Rectal smooth muscle tissue (tissue), 1 donor: ENCODE results near the gene ABCF2.

Source experiments
- H3K27ac ChIP-seq: one replicate; pipeline ENCODE4 v1.7.0; 2013; ENCODE audit warnings: low read depth, low read length, inconsistent platforms
- H3K27me3 ChIP-seq: one replicate; pipeline ENCODE4 v1.7.0; 2013; ENCODE audit warnings: low read length; ENCODE audit not compliant: control insufficient read depth, insufficient read depth
- H3K36me3 ChIP-seq: one replicate; pipeline ENCODE4 v1.7.0; 2013; ENCODE audit warnings: low read length; ENCODE audit not compliant: control insufficient read depth, insufficient read depth
- H3K4me1 ChIP-seq: one replicate; pipeline ENCODE4 v1.7.0; 2013; ENCODE audit warnings: low read length; ENCODE audit not compliant: control insufficient read depth, insufficient read depth
- H3K4me3 ChIP-seq: one replicate; pipeline ENCODE4 v1.7.0; 2013; ENCODE audit warnings: low read length
- H3K9ac ChIP-seq: one replicate; pipeline ENCODE4 v1.7.0; 2013; ENCODE audit warnings: low read length

The ABCF2 gene

DNA sequence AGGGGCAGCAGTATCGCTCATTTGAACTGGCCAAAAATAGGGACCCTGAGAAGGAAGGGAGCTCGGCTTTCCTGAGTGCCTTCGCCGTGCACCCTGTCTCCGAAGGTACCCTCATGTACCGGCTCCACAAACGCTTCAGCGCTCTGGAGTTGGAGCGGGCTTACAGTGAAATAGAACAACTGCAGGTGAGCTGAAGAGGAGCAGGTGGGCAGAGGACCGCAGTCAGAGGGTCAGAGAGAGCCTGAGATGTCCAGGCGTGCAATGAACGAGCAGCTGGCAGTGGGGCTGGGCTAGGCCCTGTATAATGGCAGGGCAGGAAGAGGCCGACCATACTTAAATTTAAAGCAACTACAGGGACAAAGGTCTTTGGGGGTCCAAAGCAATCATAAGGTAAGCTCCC, 9.4 kb upstream of the ABCF2 start:
- H3K36me3 ChIP-seq, result peaks cover 28% of the 10 kb centered on the region
- H3K4me1 ChIP-seq, result peaks cover 10% of the 10 kb centered on the region

DNA sequence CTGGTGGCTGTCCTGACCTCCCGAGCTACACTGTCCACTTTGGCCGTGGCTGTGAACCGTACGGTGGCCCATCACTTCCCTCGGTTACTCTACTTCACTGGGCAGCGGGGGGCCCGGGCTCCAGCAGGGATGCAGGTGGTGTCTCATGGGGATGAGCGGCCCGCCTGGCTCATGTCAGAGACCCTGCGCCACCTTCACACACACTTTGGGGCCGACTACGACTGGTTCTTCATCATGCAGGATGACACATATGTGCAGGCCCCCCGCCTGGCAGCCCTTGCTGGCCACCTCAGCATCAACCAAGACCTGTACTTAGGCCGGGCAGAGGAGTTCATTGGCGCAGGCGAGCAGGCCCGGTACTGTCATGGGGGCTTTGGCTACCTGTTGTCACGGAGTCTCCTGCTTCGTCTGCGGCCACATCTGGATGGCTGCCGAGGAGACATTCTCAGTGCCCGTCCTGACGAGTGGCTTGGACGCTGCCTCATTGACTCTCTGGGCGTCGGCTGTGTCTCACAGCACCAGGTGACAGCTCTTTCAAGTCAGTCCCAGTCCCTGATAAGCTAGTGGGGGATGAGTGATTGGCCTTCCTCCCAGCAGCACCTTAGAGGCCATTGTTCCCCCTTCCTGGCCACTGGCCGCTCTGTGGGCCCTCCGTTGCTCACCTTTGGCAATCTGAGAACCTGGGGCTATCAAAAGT, 8.2 kb upstream of the ABCF2 start:
- H3K27me3 ChIP-seq, result no peaks in the 10 kb centered on the region
- peaks cover 28% of the 10 kb centered on the region for H3K36me3 ChIP-seq
- H3K27ac ChIP-seq, result no peak overlapping the region
- no peak overlapping the region for H3K9ac ChIP-seq
- H3K4me3 ChIP-seq, result no peak overlapping the region
- peaks cover 10% of the 10 kb centered on the region for H3K4me1 ChIP-seq

More for the DNA sequence above, 9.4 kb upstream of the ABCF2 start:
- no peak overlapping the region for H3K4me3 ChIP-seq
- H3K27ac ChIP-seq, result no peak overlapping the region
- H3K27me3 ChIP-seq, result no peaks in the 10 kb centered on the region
- no peak overlapping the region for H3K9ac ChIP-seq

DNA sequence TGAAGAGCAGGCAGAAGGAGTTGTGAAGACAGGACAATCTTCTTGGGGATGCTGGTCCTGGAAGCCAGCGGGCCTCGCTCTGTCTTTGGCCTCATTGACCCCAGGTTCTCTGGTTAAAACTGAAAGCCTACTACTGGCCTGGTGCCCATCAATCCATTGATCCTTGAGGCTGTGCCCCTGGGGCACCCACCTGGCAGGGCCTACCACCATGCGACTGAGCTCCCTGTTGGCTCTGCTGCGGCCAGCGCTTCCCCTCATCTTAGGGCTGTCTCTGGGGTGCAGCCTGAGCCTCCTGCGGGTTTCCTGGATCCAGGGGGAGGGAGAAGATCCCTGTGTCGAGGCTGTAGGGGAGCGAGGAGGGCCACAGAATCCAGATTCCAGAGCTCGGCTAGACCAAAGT, 6.8 kb upstream of the ABCF2 start:
- Histone ChIP-seq H3K27me3 (no peaks in the 10 kb centered on the region), H3K4me1 (peaks cover 10% of the 10 kb centered on the region), H3K27ac (no peak overlapping the region), H3K9ac (no peak overlapping the region), H3K4me3 (peak overlapping the region; percentile 79), H3K36me3 (peaks cover 20% of the 10 kb centered on the region)

DNA sequence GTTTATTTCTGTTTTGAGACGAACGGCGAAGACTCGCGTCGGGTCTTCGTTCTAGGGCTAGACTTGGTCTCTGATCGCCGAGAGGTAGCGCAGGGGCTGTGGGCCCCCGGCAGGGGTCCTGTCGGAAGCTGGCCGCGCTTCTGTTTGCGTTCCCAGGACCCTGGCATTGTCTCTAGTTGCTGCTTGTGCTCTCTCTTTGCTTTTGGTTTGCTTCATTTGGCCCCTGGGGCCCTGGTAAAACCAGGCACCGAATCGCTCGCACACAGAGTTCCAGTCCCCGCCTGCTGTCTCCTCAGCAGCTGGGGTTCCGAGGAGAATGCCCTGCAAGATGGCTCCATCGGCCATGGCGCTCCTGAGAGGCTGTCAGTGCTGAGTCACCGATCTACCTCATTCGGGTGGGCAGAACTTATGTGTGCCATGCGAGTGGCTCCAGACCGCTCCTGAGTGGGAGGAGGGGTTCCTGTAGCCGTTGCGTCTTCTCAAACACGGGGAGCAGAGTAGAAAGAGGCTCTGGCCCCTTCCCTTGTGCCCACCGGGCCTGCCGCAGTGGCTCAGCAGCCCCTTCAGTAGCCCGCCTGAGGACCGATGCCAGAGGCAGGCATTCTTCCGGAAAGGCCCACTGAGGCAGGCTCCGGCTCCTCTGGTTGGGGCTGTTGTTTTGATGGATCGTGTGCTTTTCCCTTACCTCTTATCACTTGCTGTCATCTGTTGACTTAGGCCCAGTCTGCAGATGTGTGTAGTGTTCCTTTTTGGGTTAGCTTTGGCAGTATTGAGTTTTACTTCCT, 6.1 kb upstream of the ABCF2 start:
- H3K4me3 ChIP-seq, result peak overlapping the region; percentile 79
- peak overlapping the region; percentile 38 for H3K27ac ChIP-seq
- peaks cover 10% of the 10 kb centered on the region for H3K4me1 ChIP-seq
- peak overlapping the region; percentile 57 for H3K9ac ChIP-seq
- peaks cover 20% of the 10 kb centered on the region for H3K36me3 ChIP-seq
- H3K27me3 ChIP-seq, result no peaks in the 10 kb centered on the region

DNA sequence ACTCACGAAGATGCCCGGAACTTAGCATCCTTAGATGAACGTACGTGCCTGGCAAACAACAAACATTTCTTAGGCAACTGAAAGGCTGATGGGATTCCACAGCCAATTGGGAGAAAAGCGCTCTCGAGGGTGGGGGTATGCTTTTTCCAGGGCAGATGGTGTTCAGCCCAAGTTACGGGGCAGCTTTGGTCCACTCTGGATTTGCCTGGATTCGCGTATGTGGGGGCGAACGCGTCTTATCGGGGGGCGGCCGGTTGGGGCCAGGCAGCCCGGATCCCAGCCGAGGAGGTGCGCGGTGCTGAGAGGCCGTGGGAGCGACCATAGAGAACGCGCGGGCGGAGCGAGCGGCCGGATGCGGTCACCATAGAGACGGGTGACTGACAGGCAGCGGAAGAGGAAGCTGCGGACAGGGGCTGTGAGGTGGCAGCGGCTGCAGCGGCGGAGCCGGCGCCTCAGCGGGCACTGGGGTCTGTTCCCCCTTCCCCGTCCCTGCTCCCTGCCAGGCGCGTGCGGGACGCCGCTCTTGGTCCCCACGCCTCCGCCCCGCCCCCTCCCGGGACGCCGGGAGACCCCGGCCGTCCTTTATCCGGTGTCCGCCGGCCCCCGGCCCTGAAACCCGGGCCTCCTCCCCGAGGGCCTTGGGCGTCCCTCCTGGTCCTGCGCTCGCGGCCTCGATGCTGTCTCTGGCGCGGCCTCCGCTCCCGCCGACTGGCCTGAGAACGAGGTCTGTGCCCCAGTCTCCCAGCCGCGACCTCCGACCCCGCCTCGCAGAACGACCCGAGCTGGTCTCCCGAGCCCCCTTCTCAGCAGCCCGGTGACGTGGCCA, 5.3 kb upstream of the ABCF2 start, which contains the start of gene CHPF2:
Gene CHPF2, plus strand, starts transcription at position 393 of the 826 bp plus-strand sequence. CDS start 1,529 bp downstream, outside the sequence.
- H3K4me3 ChIP-seq, result peak within 1 kb of the TSS; percentile 79
- H3K27ac ChIP-seq, result peak within 1 kb of the TSS; percentile 69
- H3K9ac ChIP-seq, result peak within 1 kb of the TSS; percentile 57
- peaks cover 17% of the 10 kb centered on the region for H3K36me3 ChIP-seq
- peaks cover 10% of the 10 kb centered on the region for H3K4me1 ChIP-seq
- H3K27me3 ChIP-seq, result no peaks in the 10 kb centered on the region

DNA sequence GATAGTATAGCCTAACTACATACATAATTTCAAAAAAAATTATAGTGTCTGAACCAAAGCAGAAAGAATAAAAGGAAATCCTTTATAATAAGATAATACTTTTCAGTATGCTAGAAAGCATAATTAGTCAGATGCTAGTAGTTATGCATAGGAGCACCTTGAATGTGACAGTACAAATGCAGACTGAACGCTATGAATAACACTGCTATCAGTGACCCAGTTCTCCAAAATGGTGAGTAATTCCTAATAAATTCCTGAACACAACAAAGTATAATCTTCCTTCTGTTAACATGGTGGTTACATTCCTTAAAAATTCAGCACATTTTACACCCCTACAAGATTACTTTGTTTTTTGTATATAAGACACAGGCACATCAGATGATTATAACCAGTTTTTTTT, 4.1 kb upstream of the ABCF2 start:
- no peaks in the 10 kb centered on the region for H3K27me3 ChIP-seq
- peaks cover 4% of the 10 kb centered on the region for H3K36me3 ChIP-seq
- peaks cover 13% of the 10 kb centered on the region for H3K4me1 ChIP-seq
- H3K27ac ChIP-seq, result no peak overlapping the region
- no peak overlapping the region for H3K9ac ChIP-seq
- H3K4me3 ChIP-seq, result no peak overlapping the region

DNA sequence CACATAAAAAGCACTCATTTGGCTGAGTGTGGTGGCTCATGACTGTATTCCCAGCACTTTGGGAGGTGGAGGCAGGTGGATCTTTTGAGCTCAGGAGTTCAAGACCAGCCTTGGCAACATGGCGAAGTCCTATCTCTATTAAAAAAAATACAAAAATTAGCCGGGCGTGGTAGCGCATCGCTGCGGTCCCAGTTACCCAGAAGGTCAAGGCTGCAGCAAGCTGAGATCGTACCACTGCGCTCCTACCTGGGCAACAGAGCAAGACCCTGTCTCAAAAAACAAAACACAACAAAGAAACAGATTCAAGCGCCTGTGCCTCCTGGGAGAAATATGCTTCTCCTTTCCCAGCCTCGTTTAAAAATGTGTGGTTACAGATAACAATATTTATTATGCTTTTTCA, 2.2 kb upstream of the ABCF2 start:
- Histone ChIP-seq H3K36me3 (peaks cover 6% of the 10 kb centered on the region), H3K9ac (no peak overlapping the region), H3K27me3 (no peaks in the 10 kb centered on the region), H3K4me3 (no peak overlapping the region), H3K4me1 (peaks cover 17% of the 10 kb centered on the region), H3K27ac (no peak overlapping the region)

DNA sequence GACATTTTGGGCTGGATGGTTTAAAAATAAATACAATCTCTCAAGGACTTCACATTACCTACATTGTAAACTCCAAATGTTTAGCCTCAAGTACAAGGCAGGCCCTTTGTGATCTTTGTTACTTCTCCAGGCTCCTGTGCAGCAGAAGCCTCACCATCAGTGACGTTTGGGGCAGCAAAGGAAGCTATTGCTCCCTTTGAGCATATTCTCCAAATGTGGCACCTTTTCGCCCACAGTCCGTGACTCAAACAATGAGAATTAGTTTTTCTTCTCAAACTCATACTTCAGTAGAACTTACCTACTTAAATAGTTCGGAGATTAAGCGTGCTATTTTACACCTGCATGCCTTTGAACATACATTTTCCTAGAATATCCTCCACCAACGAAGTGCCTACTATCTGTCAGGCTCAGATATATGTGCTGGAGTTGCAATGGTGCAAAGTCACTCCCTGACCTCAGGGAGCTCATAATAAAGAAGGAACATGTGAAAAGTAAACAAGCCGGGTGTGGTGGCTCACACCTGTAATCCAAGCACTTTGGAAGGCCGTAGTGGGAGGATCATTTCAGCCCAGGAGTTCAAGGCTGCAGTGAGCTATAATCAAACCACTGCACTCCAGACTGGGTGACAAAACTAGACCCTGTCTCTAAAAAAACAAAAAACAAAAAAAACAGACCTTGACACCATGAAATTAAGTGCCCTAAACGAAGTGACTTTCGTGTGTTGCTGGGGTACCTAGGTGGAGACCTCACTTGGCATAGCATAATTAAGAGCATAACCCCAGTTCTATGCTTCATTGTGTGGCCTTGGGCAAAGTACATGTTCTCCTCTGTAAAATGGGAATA, 1.2 kb upstream of the ABCF2 start:
- Histone ChIP-seq H3K27ac (peak overlapping the region; percentile 76), H3K9ac (no peak overlapping the region), H3K4me3 (peak overlapping the region; percentile 76), H3K4me1 (peaks cover 12% of the 10 kb centered on the region), H3K27me3 (no peaks in the 10 kb centered on the region), H3K36me3 (peaks cover 13% of the 10 kb centered on the region)

DNA sequence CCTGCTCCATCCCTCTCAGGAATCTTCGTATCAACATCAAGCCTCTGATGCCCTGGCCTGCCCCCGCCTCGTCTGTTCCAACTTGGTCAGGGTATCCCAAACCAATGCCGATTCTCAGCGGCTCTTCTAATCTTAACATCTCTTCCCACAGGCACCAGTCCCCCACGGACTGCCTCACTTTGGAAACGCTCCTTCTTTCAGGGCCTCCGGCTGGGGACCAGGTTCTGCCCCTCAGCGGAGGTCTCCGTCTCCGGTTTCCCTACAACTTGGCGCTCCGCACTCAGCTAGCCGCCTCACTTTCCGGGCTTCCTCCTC, 488 bp downstream of the ABCF2 start:
- no peaks in the 10 kb centered on the region for H3K27me3 ChIP-seq
- H3K9ac ChIP-seq, result peak overlapping the region; percentile 35
- H3K27ac ChIP-seq, result peak overlapping the region; percentile 2
- H3K36me3 ChIP-seq, result peaks cover 23% of the 10 kb centered on the region
- peak overlapping the region; percentile 75 for H3K4me3 ChIP-seq
- H3K4me1 ChIP-seq, result peaks cover 7% of the 10 kb centered on the region

DNA sequence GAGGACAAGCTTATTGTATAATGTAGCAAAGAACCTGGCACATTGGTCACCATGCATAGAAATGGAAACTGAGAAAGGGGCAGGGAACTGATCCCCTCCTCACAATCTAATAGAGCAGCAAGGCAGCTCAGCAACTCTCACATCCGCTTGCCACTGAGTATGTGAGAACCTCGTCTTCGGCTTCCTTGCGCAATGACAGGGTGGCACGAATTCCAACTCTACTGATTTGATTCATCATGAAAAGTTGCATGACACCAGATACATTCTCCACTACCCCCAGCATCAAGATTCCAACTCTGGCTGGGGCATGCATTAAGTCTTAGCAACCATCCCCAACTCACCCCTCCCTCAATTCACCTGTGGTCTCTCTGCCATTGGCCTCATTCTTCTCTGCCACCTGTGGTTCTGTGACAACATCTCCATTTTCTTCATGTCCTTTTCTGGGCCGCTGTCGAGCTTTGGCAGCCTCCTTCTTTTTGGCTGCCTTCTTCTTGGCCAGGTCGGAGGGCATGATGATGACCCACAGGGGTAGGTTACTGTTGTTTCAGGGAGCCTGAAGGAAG, 976 bp downstream of the ABCF2 start:
- Histone ChIP-seq H3K27me3 (no peaks in the 10 kb centered on the region), H3K9ac (peak overlapping the region; percentile 12), H3K4me1 (peaks cover 7% of the 10 kb centered on the region), H3K36me3 (peaks cover 24% of the 10 kb centered on the region), H3K27ac (no peak overlapping the region), H3K4me3 (peak overlapping the region; percentile 75)

DNA sequence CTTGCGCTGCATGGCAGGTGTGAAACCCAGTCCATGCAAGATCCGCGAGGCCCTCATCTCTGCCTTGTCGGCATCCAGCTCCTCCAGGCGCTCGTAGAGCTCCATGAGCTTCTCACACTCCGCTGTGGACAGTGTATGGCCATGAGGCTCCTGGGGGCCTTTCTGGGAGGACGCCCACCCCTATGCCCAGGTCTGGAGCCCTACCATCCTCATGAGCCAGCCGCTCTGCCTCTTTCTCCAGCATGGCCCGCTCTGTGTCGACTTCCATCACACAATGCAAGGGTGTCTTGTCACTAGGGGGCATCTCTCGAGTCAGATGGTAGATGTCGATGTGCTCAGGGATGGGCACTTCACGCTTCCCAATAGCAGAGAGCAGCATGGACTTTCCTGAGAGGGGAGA, 3.3 kb downstream of the ABCF2 start:
- Histone ChIP-seq H3K27ac (no peak overlapping the region), H3K4me1 (peaks cover 7% of the 10 kb centered on the region), H3K36me3 (peaks cover 34% of the 10 kb centered on the region), H3K27me3 (no peaks in the 10 kb centered on the region), H3K4me3 (no peak overlapping the region), H3K9ac (no peak overlapping the region)
